ENCODE data around the gene DYNLL2. TPM values are rescaled to one million over a fixed set of nuclear protein-coding genes. Genes with fewer than 3 reads are reported as not detected.
"Not testable (repeated sequence)": the region's sequence is repeated elsewhere in the genome, so short reads cannot be mapped to it uniquely, and the experiment has no call there.

DYNLL2 gene
- total RNA-seq, 1 donor from 2014 or later, result 29.4 TPM

DNA sequence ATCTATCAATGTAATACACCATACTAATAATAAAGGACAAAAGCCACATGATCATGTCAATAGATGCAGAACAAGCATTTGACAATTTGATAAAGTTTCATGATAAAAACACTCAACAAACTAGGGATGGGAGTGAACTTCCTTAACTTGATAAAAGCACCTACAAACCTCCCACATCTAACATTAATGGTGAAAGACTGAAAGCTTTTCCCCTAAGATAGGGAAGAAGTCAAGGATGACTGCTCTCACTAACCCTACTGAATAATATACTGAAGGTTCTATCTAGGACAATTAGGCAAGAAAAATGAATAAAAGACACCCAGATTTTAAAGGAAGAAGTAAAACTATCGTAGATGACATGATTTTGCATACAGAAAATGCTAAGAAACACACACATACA is 10.4 kb upstream of the DYNLL2 start:
- H3K79me2 ChIP-seq (ENCODE audit: insufficient read depth, low read length), result no peaks in the 10 kb centered on the region
- Mint-ChIP-seq H3K4me3 (ENCODE audit: unreplicated experiment) (no peak overlapping the region), H3K27me3 (ENCODE audit: low read depth, unreplicated experiment) (peaks cover 14% of the 10 kb centered on the region), H3K27ac (ENCODE audit: unreplicated experiment) (no peak overlapping the region), H3K36me3 (ENCODE audit: low read depth, unreplicated experiment) (no peaks in the 10 kb centered on the region), H3K4me1 (ENCODE audit: low read depth, unreplicated experiment) (no peaks in the 10 kb centered on the region), H3K9me3 (ENCODE audit: unreplicated experiment) (peaks cover 6% of the 10 kb centered on the region)
- no peaks in the 10 kb centered on the region for H3K9me3 ChIP-seq (ENCODE audit: insufficient read depth, low read depth, low read length)
- H3K27ac ChIP-seq (ENCODE audit: low read depth, low read length), result no peak overlapping the region
- H3K27me3 ChIP-seq (ENCODE audit: insufficient read depth, low read length), result peaks cover 18% of the 10 kb centered on the region
- no peaks in the 10 kb centered on the region for H3K4me1 ChIP-seq (ENCODE audit: insufficient read depth, low read length)
- no peaks in the 10 kb centered on the region for H4K20me1 ChIP-seq (ENCODE audit: insufficient read depth, low read length)
- H3K9ac ChIP-seq (ENCODE audit: low read length), result no peak overlapping the region
- no peak for DNase-seq (ENCODE audit: low read depth)
- no peak overlapping the region for H3K4me3 ChIP-seq (ENCODE audit: insufficient read depth, low read depth, low read length)
- no peak for FAIRE-seq
- no peak overlapping the region for H3K4me2 ChIP-seq (ENCODE audit: low read length)
- no peaks in the 10 kb centered on the region for H3K36me3 ChIP-seq (ENCODE audit: insufficient read depth, low read length)
- no peak overlapping the region for H2AFZ ChIP-seq (ENCODE audit: low read depth, low read length)
- no peak for TF ChIP-seq EZH2 (IDR thresholded peaks at IDR 0.05; ENCODE audit: insufficient read depth, low read length)
- TF ChIP-seq, protein P1, sequence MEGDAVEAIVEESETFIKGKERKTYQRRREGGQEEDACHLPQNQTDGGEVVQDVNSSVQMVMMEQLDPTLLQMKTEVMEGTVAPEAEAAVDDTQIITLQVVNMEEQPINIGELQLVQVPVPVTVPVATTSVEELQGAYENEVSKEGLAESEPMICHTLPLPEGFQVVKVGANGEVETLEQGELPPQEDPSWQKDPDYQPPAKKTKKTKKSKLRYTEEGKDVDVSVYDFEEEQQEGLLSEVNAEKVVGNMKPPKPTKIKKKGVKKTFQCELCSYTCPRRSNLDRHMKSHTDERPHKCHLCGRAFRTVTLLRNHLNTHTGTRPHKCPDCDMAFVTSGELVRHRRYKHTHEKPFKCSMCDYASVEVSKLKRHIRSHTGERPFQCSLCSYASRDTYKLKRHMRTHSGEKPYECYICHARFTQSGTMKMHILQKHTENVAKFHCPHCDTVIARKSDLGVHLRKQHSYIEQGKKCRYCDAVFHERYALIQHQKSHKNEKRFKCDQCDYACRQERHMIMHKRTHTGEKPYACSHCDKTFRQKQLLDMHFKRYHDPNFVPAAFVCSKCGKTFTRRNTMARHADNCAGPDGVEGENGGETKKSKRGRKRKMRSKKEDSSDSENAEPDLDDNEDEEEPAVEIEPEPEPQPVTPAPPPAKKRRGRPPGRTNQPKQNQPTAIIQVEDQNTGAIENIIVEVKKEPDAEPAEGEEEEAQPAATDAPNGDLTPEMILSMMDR (IDR thresholded peaks at IDR 0.05; ENCODE audit: insufficient read depth, low read depth, low read length), result no peak

DNA sequence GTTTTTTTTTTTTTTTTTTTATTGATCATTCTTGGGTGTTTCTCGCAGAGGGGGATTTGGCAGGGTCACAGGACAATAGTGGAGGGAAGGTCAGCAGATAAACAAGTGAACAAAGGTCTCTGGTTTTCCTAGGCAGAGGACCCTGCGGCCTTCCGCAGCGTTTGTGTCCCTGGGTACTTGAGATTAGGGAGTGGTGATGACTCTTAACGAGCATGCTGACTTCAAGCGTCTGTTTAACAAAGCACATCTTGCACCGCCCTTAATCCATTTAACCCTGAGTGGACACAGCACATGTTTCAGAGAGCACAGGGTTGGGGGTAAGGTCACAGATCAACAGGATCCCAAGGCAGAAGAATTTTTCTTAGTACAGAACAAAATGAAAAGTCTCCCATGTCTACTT is 10.0 kb upstream of the DYNLL2 start:
- H3K36me3 ChIP-seq (ENCODE audit: insufficient read depth, low read length); H3K4me3 ChIP-seq (ENCODE audit: insufficient read depth, low read depth, low read length); H3K36me3 Mint-ChIP-seq (ENCODE audit: low read depth, unreplicated experiment); H2AFZ ChIP-seq (ENCODE audit: low read depth, low read length); FAIRE-seq; H4K20me1 ChIP-seq (ENCODE audit: insufficient read depth, low read length); H3K4me3 Mint-ChIP-seq (ENCODE audit: unreplicated experiment); H3K27ac Mint-ChIP-seq (ENCODE audit: unreplicated experiment); H3K4me1 ChIP-seq (ENCODE audit: insufficient read depth, low read length); DNase-seq (ENCODE audit: low read depth); H3K9me3 Mint-ChIP-seq (ENCODE audit: unreplicated experiment); H3K4me2 ChIP-seq (ENCODE audit: low read length); H3K79me2 ChIP-seq (ENCODE audit: insufficient read depth, low read length); H3K9ac ChIP-seq (ENCODE audit: low read length); H3K4me1 Mint-ChIP-seq (ENCODE audit: low read depth, unreplicated experiment); H3K27ac ChIP-seq (ENCODE audit: low read depth, low read length); H3K9me3 ChIP-seq (ENCODE audit: insufficient read depth, low read depth, low read length): not testable (repeated sequence)
- H3K27me3 Mint-ChIP-seq (ENCODE audit: low read depth, unreplicated experiment), result peaks cover 17% of the 10 kb centered on the region
- peaks cover 17% of the 10 kb centered on the region for H3K27me3 ChIP-seq (ENCODE audit: insufficient read depth, low read length)

DNA sequence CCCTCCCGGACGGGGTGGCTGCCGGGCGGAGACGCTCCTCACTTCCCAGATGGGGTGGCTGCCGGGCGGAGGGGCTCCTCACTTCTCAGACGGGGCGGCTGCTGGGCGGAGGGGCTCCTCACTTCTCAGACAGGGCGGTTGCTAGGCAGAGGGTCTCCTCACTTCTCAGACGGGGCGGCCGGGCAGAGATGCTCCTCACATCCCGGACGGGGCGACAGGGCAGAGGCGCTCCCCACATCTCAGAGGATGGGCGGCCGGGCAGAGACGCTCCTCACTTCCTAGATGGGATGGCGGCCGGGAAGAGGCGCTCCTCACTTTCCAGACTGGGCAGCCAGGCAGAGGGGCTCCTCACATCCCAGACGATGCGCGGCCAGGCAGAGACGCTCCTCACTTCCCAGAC is 8.8 kb upstream of the DYNLL2 start:
- not testable (repeated sequence) for H3K9ac ChIP-seq (ENCODE audit: low read length); H3K27ac ChIP-seq (ENCODE audit: low read depth, low read length); H3K27ac Mint-ChIP-seq (ENCODE audit: unreplicated experiment); H3K4me1 Mint-ChIP-seq (ENCODE audit: low read depth, unreplicated experiment); H4K20me1 ChIP-seq (ENCODE audit: insufficient read depth, low read length); H3K4me3 ChIP-seq (ENCODE audit: insufficient read depth, low read depth, low read length); H3K36me3 ChIP-seq (ENCODE audit: insufficient read depth, low read length); H3K36me3 Mint-ChIP-seq (ENCODE audit: low read depth, unreplicated experiment); H3K9me3 Mint-ChIP-seq (ENCODE audit: unreplicated experiment); H3K4me1 ChIP-seq (ENCODE audit: insufficient read depth, low read length); H3K4me3 Mint-ChIP-seq (ENCODE audit: unreplicated experiment); H3K79me2 ChIP-seq (ENCODE audit: insufficient read depth, low read length); FAIRE-seq; H3K4me2 ChIP-seq (ENCODE audit: low read length); DNase-seq (ENCODE audit: low read depth); H3K9me3 ChIP-seq (ENCODE audit: insufficient read depth, low read depth, low read length); H2AFZ ChIP-seq (ENCODE audit: low read depth, low read length)
- H3K27me3 ChIP-seq (ENCODE audit: insufficient read depth, low read length), result peaks cover 21% of the 10 kb centered on the region
- H3K27me3 Mint-ChIP-seq (ENCODE audit: low read depth, unreplicated experiment), result peaks cover 23% of the 10 kb centered on the region

Measured in astrocyte (in vitro differentiated cells and primary cell).